GM13976 (cell line): ENCODE measurements around the gene APOL1.

Source experiments
- DNase-seq: peaks from one replicate; pipeline ENCODE4 v3.0.0; 2012; ENCODE audit warnings: low spot score
- CTCF ChIP-seq: IDR thresholded peaks from 2 replicates; pipeline ENCODE4 v1.5.1; 2012; ENCODE audit warnings: borderline replicate concordance, mild to moderate bottlenecking; ENCODE audit not compliant: insufficient read depth; ENCODE audit errors: extremely low read depth, missing control alignments, control extremely low read depth
- in situ Hi-C: fragments of 300-500 bp; cut with MboI; formaldehyde crosslinking; loops from one replicate; pipeline ENCODE4 v1.12.0; 2022; ENCODE audit warnings: low sequenced_read_pairs, mixed read lengths, inconsistent platforms; ENCODE audit not compliant: unreplicated experiment

Gene APOL1

GRCh38 chr22:36316419-36316818 is 63.5 kb downstream of the APOL1 start:
- in situ Hi-C loops: no loop called here
- no peak for TF ChIP-seq CTCF
- DNase-seq: no peak
